VCaP (cell line): ENCODE data around the gene PTPRN2.

Experiments used
- H3K27ac ChIP-seq: fragments of 450-650 bp; 2 replicates; pipeline ENCODE4 v1.5.1; 2017
- CTCF ChIP-seq: fragments of 450-650 bp; conservative IDR thresholded peaks from 2 replicates; pipeline ENCODE4 v1.5.1; 2017; ENCODE audit warnings: mild to moderate bottlenecking, moderate library complexity

Gene PTPRN2

GRCh38 chr7:158375034-158375433, 212.6 kb downstream of the PTPRN2 start:
- H3K27ac ChIP-seq, result no peak overlapping the region
- TF ChIP-seq CTCF, result no peak

GRCh38 chr7:158374586-158374985, 213.0 kb downstream of the PTPRN2 start:
- no peak overlapping the region for H3K27ac ChIP-seq
- no peak for TF ChIP-seq CTCF

- TF ChIP-seq CTCF, result no peak
- no peak overlapping the region for H3K27ac ChIP-seq
These were observed 213.5 kb downstream of the PTPRN2 start for GRCh38 chr7:158374146-158374545.

- H3K27ac ChIP-seq, result no peak overlapping the region
- TF ChIP-seq CTCF, result no peak
These were observed 214.0 kb downstream of the PTPRN2 start for GRCh38 chr7:158373476-158374133.

GRCh38 chr7:158372400-158373342, 215.0 kb downstream of the PTPRN2 start:
- TF ChIP-seq CTCF, result no peak
- H3K27ac ChIP-seq, result no peak overlapping the region

GRCh38 chr7:158371856-158372255, 215.8 kb downstream of the PTPRN2 start:
- no peak for TF ChIP-seq CTCF
- H3K27ac ChIP-seq, result no peak overlapping the region

GRCh38 chr7:158369866-158370265, 217.8 kb downstream of the PTPRN2 start:
- H3K27ac ChIP-seq, result no peak overlapping the region
- TF ChIP-seq CTCF, result no peak
